ENCODE data around the gene ACSM6.
"Not testable (repeated sequence)": the region's sequence is repeated elsewhere in the genome, so short reads cannot be mapped to it uniquely, and the experiment has no call there.

Gene ACSM6

GRCh38 chr10:95214793-95215192 lies 20.8 kb downstream of the ACSM6 start:
- DNase-seq (ENCODE audit: low read depth, low spot score), result no peak

- DNase-seq (ENCODE audit: low read depth, low spot score), result no peak
These were observed 23.4 kb downstream of the ACSM6 start for GRCh38 chr10:95217476-95217875.

GRCh38 chr10:95220539-95220938 lies 26.5 kb downstream of the ACSM6 start:
- no peak for DNase-seq (ENCODE audit: low read depth, low spot score)

- DNase-seq (ENCODE audit: low read depth, low spot score), result no peak
These were observed 27.1 kb downstream of the ACSM6 start for GRCh38 chr10:95221124-95221523.

GRCh38 chr10:95225136-95225535 lies 31.1 kb downstream of the ACSM6 start:
- no peak for DNase-seq (ENCODE audit: low read depth, low spot score)

- not testable (repeated sequence) for DNase-seq (ENCODE audit: low read depth, low spot score)
These were observed 35.1 kb downstream of the ACSM6 start for GRCh38 chr10:95228934-95229723.

GRCh38 chr10:95229724-95230627 lies 35.9 kb downstream of the ACSM6 start:
- no peak for DNase-seq (ENCODE audit: low read depth, low spot score)

- DNase-seq (ENCODE audit: low read depth, low spot score), result not testable (repeated sequence)
These were observed 36.9 kb downstream of the ACSM6 start for GRCh38 chr10:95230677-95231586.

- no peak for DNase-seq (ENCODE audit: low read depth, low spot score)
These were observed 39.5 kb downstream of the ACSM6 start for GRCh38 chr10:95233377-95234034.

GRCh38 chr10:95234951-95235350 lies 40.9 kb downstream of the ACSM6 start:
- no peak for DNase-seq (ENCODE audit: low read depth, low spot score)

- DNase-seq (ENCODE audit: low read depth, low spot score), result no peak
These were observed 41.6 kb downstream of the ACSM6 start for GRCh38 chr10:95235676-95236067.

- no peak for DNase-seq (ENCODE audit: low read depth, low spot score)
These were observed 42.2 kb downstream of the ACSM6 start for GRCh38 chr10:95236068-95236903.

GRCh38 chr10:95237376-95238170 lies 43.5 kb downstream of the ACSM6 start:
- no peak for DNase-seq (ENCODE audit: low read depth, low spot score)

- DNase-seq (ENCODE audit: low read depth, low spot score), result not testable (repeated sequence)
These were observed 46.1 kb downstream of the ACSM6 start for GRCh38 chr10:95240096-95240495.

- no peak for DNase-seq (ENCODE audit: low read depth, low spot score)
These were observed 46.8 kb downstream of the ACSM6 start for GRCh38 chr10:95240811-95241210.

GRCh38 chr10:95241533-95241932 lies 47.5 kb downstream of the ACSM6 start:
- DNase-seq (ENCODE audit: low read depth, low spot score), result no peak

GRCh38 chr10:95242581-95243317 lies 48.7 kb downstream of the ACSM6 start:
- DNase-seq (ENCODE audit: low read depth, low spot score), result no peak

GRCh38 chr10:95243318-95243617 lies 49.2 kb downstream of the ACSM6 start:
- DNase-seq (ENCODE audit: low read depth, low spot score), result no peak

GRCh38 chr10:95244152-95244551 lies 50.1 kb downstream of the ACSM6 start:
- no peak for DNase-seq (ENCODE audit: low read depth, low spot score)
